Amygdala (tissue), 56 donors: ENCODE data around the gene ANAPC5.
"Not testable (repeated sequence)": the region's sequence is repeated elsewhere in the genome, so short reads cannot be mapped to it uniquely, and the experiment has no call there.

ENCODE experiments used
- DNase-seq, 56 donors: peaks; one replicate each; lab custom pipeline; 2025; lab: John Stamatoyannopoulos, UW

ANAPC5 gene, protein sequence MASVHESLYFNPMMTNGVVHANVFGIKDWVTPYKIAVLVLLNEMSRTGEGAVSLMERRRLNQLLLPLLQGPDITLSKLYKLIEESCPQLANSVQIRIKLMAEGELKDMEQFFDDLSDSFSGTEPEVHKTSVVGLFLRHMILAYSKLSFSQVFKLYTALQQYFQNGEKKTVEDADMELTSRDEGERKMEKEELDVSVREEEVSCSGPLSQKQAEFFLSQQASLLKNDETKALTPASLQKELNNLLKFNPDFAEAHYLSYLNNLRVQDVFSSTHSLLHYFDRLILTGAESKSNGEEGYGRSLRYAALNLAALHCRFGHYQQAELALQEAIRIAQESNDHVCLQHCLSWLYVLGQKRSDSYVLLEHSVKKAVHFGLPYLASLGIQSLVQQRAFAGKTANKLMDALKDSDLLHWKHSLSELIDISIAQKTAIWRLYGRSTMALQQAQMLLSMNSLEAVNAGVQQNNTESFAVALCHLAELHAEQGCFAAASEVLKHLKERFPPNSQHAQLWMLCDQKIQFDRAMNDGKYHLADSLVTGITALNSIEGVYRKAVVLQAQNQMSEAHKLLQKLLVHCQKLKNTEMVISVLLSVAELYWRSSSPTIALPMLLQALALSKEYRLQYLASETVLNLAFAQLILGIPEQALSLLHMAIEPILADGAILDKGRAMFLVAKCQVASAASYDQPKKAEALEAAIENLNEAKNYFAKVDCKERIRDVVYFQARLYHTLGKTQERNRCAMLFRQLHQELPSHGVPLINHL

GRCh38 chr12:121351820-121352681, at the start of gene ANAPC5:
TSS of gene ANAPC5 (minus strand) at chr12:121352411. CDS start at chr12:121352340, 71 bp downstream.
- peak in 55 of 56 donors; percentile 50 to 98 (median 94) for DNase-seq

DNA sequence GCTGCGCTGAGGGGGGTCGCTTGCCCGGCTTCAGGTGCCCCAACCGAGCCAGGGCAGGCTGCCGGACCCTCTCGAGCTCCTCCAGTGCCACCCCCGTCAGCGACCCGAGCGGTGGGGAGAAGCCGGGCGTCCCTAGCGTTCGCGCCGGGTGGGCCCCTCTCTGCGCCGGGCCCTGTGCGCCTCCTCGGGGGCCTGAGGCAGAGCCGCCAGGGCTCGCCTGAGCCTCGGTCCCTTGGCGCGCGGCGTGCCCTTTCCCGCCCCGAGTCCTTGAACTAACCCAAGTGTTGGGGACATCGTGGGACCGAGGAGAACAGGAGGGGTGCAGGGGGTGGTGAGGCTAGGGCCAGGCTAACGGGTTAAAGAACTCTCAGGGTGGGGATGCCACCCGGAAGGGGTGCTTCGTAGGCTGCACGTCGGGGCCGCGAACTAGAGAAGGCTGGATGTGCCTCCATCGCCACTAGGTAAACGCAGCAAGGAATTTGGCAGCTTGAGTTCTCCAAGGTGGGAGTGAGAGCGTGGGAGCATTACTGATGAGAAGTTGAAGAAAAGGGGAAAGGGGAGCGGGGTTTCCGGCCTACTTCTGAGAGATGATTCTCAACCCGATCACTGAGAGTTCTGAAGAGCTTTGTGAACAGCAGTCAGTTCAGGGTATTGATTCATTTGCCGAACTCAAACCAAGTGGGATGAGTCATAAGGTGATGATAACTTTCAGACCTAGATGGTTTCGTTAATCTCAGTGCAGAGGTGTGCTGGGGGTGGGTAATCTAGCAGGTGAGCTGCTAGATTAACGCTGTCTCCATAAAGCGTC, 48.3 kb upstream of the ANAPC5 start:
- DNase-seq, result peak in 15 of 56 donors; percentile 3 to 44 (median 26)

DNA sequence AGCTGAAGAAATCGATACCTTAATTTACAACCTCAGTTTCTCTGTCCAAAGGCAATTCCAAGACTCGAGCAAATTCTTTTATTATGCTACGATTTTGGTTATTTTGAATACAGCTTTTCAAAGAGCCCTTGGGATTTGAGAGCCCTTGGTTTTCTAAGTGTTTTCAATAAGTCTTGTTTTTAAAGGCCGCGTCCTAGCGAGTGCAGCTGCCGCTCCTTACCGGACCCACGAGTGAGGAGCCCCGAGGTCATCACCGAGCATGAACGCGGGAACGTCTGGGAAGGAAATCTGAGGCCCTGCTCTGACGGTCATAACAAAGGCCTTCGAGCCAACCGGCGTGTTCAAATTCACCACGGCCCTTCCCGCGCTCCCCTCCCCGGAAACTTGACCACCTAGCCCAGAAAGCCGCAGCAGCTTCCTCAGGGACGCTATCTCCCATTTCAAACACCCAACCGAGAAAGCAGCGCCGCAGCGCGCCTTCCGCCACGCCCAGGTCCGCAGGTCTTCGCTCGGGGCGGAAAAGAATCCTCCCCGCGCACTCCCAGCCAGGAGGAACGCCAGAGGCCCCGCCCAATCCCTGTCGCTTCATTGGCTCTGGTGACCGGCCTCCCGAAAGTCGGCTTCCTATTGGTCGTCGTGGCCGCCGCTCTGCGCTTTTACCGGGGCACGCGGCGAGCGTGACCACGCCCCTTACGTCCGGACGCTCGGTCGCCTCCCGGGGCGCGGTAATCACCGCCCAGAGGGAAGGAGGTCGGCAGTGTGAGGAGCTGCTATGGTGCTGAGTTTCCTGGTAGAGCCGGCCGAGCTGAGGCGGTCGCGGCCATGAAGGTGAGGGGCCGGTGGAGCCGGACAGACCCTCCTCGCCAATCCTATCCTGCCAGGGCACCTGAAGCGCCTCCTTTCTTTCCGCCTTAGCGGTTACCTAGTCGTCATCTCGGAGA, 47.5 kb upstream of the ANAPC5 start, which contains the start of gene RNF34:
TSS of gene RNF34 (plus strand) at position 728 of the 941 bp plus-strand sequence. CDS start at position 823, 95 bp downstream.
- peak; percentile 42 to 98 (median 95) for DNase-seq

- no peak for DNase-seq
Observed at GRCh38 chr12:121398355-121398754, 46.1 kb upstream of the ANAPC5 start.

- DNase-seq, result no peak
Observed at GRCh38 chr12:121397521-121397920, 45.3 kb upstream of the ANAPC5 start.

- DNase-seq, result no peak
Observed at GRCh38 chr12:121392325-121392716, 40.1 kb upstream of the ANAPC5 start.

- no peak for DNase-seq
Observed at GRCh38 chr12:121391619-121392324, 39.6 kb upstream of the ANAPC5 start.

- DNase-seq, result no peak
Observed at GRCh38 chr12:121390856-121391255, 38.6 kb upstream of the ANAPC5 start.

DNA sequence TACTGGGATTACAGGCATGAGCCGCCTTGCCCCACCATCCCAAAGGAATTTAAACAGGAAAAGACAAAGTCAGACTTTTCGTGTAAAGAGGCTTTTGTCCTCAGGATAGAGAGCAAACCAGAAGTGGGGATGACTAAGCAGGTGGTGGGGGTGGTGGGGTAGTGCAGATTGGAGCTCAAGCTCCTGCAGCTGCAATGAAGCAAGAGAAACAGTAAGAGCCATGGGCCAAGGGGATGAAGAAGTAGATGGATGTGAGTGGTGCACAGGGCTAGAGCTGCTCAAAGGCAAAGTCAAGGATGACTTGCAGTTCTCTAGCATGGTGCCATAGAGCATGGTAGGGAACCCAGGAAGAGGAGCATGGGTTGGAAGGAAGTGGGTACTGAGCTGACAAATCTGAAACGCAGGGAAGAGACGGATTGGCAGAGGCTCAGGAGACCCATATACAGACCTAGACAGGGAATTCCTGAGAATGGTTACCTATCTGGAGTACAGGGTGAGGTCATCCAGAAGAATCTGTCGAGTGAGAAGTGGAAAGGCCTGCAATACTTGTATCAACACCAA, 36.3 kb upstream of the ANAPC5 start:
- no peak for DNase-seq

- DNase-seq, result not testable (repeated sequence)
Observed at GRCh38 chr12:121384891-121385290, 32.7 kb upstream of the ANAPC5 start.

DNA sequence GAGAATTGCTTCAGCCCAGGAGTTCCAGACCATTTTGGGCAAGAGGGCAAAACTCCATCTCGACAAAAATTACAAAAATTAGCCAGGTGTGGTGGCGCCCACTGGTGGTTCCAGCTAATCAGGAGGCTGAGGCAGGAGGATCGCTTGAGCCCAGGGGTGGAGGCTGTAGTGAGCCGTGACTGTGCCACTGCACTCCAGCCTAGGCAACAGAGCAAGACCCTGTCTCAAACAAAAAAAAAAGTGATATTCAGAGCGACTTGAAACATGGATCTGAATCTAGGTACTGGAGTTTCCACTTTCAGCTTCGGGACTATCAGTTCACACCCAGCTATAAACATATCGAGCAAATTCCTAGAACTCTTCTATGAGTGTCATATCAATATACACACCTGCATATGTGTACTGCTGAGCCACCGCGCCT, 31.4 kb upstream of the ANAPC5 start:
- no peak for DNase-seq

GRCh38 chr12:121379945-121380344, 27.7 kb upstream of the ANAPC5 start:
- no peak for DNase-seq

GRCh38 chr12:121378736-121379135, 26.5 kb upstream of the ANAPC5 start:
- DNase-seq, result no peak

DNA sequence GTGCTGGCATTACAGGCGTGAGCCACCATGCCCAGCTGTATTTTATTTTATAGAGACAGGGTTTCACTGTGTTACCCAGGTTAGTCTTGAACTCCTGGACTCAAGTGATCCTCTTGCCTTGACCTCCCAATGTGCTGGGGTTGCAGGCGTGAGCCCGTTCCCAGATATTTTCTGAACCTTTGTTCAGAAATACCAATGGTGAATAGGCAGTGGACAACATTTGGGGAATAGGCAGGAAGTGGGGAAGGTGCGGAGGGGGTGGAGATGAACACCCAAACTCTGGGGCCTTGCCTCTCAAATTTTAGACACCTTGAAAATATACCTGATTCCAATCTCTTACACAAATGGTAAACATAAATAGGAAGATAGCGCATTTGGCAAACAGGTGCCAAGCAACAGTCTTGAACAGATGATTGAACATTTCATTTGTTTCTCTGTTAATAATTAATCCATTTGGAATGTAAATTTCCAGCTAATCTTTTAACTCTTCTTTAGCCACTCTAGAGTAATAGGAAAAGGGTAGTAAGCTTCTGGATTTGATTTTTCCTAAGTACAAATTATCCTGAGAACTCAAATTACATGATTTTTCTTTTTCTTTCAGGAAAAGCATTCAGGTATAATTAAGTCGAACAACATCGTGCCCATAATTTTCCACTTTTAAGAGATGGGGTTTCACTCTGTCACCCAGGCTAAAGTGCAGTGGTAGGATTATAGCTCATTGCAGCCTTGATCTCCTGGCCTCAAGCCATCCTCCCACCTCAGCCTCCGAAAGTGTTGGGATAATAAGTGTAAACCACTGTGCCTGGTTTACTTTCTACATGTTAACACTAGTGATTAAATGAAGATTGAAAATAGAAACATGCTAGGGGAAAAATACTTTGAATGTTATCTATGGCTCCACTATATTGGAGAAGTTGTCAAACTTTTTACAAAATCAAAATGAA, 24.8 kb upstream of the ANAPC5 start:
- no peak for DNase-seq

- DNase-seq, result not testable (repeated sequence)
Observed at GRCh38 chr12:121374945-121375584, 22.9 kb upstream of the ANAPC5 start.

DNA sequence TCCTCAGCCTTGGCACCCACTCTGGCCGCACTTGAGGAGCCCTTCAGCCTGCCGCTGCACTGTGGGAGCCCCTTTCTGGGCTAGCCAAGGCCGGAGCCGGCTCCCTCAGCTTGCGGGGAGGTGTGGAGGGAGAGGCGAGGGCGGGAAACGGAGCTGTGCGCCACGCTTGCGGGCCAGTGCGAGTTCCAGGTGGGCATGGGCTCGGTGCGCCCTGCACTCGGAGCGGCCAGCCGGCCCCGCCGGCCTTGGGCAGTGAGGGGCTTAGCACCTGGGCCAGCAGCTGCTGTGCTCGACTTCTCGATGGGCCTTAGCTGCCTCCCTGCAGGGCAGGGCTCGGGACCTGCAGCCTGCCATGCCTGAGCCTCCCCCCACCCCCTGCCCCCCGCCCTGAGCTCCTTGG, 22.1 kb upstream of the ANAPC5 start:
- DNase-seq, result not testable (repeated sequence)
